ENCODE results near the gene CTDSPL2.

- TF ChIP-seq CTCF (conservative IDR thresholded peaks at IDR 0.05 in 1 of 2, IDR thresholded peaks at IDR 0.05 in 1 of 2; ENCODE audit: low read depth in 1 of 2, low read length in 2 of 2), result no peak
- TF ChIP-seq EZH2 (IDR thresholded peaks at IDR 0.05; ENCODE audit: low read length, missing control alignments), result no peak
These were observed 146.0 kb downstream of the CTDSPL2 start for GRCh38 chr15:44573386-44573785.
